Fibroblast of villous mesenchyme (primary cell): ENCODE measurements around the gene CTNNA3. TPM values are rescaled to one million over a fixed set of nuclear protein-coding genes. Genes with fewer than 3 reads are reported as not detected.

Experiments used
- DNase-seq: peaks from one replicate; pipeline ENCODE4 v3.0.0-alpha.2; 2010; ENCODE audit warnings: low read depth
- H3K4me3 ChIP-seq: 2 replicates; pipeline ENCODE4 v1.5.1; 2011; ENCODE audit warnings: low read depth, mild to moderate bottlenecking, low read length
- total RNA-seq: library from RNA; depleted of rRNA; stranded (reverse); fragments of >200 nt; gene quantifications from 2 replicates; pipeline ENCODE4 v1.2.3, GENCODE V29; 2012
- TF ChIP-seq, protein P1 (sequence below): IDR thresholded peaks from 2 replicates; pipeline ENCODE4 v1.5.1; 2012; ENCODE audit warnings: low read depth, mild to moderate bottlenecking, low read length; ENCODE audit not compliant: insufficient read depth

The CTNNA3 gene
- total RNA-seq, 1 donor: not detected

DNA sequence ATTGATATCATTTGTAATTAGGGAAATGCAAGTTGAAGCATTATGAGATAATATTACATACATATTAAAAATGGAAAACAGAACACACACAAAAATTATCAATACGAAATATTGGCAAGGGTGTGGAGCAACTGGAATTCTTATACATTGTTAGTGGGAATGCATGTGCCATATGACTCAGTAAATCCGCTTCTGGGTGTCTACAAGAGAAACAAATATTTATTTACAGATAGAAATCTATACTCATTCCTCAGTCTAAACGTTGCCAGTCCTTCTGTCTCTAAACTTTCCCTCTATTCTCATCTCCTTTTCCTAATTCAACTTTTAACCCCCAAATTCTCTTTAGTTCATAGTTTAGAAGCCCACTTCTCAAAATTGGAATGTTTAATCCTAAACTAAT is 940.5 kb downstream of the CTNNA3 start:
- no peak overlapping the region for H3K4me3 ChIP-seq
- DNase-seq: no peak
- TF ChIP-seq, protein P1, sequence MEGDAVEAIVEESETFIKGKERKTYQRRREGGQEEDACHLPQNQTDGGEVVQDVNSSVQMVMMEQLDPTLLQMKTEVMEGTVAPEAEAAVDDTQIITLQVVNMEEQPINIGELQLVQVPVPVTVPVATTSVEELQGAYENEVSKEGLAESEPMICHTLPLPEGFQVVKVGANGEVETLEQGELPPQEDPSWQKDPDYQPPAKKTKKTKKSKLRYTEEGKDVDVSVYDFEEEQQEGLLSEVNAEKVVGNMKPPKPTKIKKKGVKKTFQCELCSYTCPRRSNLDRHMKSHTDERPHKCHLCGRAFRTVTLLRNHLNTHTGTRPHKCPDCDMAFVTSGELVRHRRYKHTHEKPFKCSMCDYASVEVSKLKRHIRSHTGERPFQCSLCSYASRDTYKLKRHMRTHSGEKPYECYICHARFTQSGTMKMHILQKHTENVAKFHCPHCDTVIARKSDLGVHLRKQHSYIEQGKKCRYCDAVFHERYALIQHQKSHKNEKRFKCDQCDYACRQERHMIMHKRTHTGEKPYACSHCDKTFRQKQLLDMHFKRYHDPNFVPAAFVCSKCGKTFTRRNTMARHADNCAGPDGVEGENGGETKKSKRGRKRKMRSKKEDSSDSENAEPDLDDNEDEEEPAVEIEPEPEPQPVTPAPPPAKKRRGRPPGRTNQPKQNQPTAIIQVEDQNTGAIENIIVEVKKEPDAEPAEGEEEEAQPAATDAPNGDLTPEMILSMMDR: no peak

DNA sequence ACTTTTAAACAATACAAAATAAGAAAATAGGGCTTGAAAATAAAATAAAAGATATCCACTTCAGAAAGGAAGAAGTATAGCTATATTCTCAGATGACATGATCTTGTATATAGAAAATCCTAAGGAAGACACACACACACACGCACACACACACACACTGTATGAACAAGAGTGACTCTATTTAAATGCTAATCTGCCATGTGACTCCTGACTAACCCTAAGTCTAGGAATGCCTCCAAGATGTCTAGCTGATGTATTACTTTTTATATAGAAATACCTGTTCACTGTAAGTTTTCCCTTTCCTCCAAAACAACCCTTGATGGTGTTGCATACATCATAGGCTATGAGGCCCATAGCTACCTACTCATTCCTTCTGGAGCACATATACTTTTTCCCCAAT is 943.3 kb downstream of the CTNNA3 start:
- TF ChIP-seq, protein P1: no peak
- DNase-seq: no peak
- H3K4me3 ChIP-seq: no peak overlapping the region

DNA sequence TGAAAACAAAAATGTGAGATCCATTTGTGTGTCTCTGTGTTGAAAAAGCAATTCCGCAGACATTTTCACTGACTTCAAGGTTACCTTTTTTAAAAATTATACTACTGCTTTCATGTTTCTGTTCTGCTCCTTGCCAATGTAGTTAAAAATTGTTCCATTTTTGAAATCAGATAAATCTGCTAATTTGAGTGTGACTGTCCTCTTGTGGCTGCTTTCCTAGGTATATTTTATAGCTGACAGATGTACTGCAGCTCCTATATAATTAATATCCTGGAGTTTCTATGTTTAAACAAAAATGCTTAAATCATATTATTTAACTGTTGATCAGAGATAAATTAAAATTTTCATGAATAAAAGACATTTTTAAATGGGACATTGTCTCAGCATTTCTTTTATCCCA is 947.8 kb downstream of the CTNNA3 start:
- TF ChIP-seq, protein P1: no peak
- DNase-seq: no peak
- H3K4me3 ChIP-seq: no peak overlapping the region

- no peak overlapping the region for H3K4me3 ChIP-seq
- TF ChIP-seq, protein P1: no peak
- peak; percentile 79 for DNase-seq
These were observed 948.5 kb downstream of the CTNNA3 start for GRCh38 chr10:66747451-66747850.

DNA sequence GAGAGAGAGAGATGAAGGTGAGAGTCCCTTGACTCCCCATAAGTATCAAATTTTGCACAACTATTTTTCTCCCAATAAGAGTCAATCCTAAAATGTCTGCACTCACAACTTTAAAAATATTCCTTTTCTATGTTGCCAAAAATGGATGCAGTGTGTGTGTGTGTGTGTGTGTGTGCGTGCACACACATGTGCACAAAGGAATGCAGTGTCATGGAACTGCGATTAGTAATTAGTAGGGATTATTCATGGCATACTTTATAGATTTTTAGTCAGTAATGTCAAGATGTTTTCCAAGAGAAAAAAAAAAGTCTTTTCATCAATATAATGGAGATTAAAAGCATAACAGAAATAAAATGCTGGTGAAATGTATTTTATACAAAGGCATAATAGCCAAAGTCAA is 949.3 kb downstream of the CTNNA3 start:
- TF ChIP-seq, protein P1: no peak
- H3K4me3 ChIP-seq: no peak overlapping the region
- no peak for DNase-seq

DNA sequence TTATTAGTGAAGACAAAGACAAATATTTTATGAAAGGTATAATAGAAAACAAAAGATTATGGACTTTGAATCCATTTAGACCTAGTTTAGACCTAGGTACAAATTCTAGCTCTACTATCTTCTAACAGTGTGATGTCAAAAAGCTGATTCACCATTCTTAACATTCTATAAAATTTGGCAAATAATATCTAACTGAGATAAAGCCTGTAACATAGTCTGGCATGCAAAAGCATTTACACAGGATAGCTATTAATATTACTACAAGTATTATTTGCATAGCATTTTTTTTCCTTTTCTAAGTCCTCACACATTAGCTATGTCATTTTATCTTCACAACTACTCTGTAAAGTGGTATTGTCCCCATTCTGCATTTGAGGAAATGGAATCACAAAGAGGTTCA is 949.7 kb downstream of the CTNNA3 start:
- no peak overlapping the region for H3K4me3 ChIP-seq
- TF ChIP-seq, protein P1: no peak
- DNase-seq: no peak

DNA sequence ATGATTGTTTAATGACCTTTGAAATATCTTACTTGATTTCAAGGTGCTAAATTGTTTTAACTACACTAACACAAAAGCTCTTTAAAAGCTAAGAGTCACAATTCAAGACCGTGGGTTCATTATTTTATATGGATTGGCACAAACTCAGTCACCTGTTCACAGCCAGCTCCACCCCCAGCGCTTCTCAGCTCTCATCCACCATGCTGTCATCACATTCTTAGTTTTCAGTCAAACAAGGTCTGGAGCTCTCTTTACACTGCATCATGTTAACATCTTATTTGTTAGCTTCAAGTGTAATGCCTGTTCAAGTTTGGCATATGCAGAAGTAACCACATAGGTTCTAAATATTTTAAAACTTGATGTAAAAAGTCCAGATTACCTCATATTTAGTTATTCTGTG is 951.1 kb downstream of the CTNNA3 start:
- no peak for DNase-seq
- TF ChIP-seq, protein P1: no peak
- no peak overlapping the region for H3K4me3 ChIP-seq
